ENCODE data around the gene UGGT2.

The UGGT2 gene

DNA sequence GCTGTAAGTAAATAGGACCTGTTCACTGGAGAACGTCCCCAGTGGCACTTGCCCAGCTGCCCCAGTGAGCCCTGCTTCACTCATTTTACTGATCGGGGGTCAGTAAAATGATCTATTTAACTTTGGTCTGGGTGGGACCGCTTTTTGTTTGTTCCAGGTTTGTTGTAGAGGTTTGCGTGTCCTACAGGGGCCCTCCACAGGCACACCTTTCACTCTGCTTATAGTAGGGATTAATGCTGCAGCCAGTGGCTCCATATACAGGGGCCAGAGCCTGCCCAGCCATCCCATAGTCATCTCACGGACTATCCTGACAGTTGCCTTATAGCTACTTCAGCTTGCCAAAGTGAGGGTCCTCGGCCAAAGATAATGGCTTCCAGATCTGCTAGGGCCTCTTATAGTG is 272.2 kb downstream of the UGGT2 start:
- TF ChIP-seq, protein P1, sequence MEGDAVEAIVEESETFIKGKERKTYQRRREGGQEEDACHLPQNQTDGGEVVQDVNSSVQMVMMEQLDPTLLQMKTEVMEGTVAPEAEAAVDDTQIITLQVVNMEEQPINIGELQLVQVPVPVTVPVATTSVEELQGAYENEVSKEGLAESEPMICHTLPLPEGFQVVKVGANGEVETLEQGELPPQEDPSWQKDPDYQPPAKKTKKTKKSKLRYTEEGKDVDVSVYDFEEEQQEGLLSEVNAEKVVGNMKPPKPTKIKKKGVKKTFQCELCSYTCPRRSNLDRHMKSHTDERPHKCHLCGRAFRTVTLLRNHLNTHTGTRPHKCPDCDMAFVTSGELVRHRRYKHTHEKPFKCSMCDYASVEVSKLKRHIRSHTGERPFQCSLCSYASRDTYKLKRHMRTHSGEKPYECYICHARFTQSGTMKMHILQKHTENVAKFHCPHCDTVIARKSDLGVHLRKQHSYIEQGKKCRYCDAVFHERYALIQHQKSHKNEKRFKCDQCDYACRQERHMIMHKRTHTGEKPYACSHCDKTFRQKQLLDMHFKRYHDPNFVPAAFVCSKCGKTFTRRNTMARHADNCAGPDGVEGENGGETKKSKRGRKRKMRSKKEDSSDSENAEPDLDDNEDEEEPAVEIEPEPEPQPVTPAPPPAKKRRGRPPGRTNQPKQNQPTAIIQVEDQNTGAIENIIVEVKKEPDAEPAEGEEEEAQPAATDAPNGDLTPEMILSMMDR (IDR thresholded peaks at IDR 0.05): no peak

DNA sequence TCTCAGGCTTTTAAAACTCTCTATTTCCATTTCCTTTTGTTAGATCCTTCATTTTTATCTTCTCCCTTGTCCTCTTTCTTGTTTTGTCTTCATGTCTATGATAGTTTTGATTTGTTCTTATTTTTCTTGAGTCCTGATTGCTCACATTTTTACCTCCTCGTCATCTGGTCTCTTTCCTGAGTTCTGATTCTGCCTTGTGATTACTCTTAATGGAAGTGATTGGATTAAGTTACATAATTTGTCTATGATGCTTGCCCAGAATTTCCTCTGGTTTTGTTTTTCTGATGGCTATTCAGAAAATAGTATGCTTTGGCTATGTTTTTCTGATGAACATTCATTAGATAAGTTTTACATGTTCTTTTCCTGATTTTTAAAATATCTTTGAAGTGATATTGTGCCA is 273.7 kb downstream of the UGGT2 start:
- TF ChIP-seq, protein P1 (IDR thresholded peaks at IDR 0.05): no peak

DNA sequence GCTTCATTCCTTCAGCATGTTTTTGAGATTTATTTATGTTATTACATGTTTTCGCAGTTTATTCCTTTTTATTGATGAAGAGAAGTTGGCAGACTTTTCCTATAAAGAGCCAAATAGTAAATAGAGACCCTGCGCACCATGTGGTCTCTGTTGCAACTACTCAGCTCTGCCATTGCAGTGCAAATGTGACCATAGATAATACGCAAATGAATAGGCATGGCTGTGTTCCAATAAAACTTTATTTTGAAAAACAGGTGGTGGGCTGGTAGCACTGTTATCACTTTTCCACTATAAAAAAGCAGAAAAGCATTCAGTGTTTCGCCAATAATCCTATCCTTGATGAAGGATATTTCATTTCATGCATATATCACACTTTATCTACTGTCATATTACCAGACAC is 281.3 kb downstream of the UGGT2 start:
- TF ChIP-seq, protein P1 (IDR thresholded peaks at IDR 0.05): no peak

GRCh38 chr13:95763601-95764000 is 289.6 kb downstream of the UGGT2 start:
- TF ChIP-seq, protein P1 (IDR thresholded peaks at IDR 0.05): no peak

DNA sequence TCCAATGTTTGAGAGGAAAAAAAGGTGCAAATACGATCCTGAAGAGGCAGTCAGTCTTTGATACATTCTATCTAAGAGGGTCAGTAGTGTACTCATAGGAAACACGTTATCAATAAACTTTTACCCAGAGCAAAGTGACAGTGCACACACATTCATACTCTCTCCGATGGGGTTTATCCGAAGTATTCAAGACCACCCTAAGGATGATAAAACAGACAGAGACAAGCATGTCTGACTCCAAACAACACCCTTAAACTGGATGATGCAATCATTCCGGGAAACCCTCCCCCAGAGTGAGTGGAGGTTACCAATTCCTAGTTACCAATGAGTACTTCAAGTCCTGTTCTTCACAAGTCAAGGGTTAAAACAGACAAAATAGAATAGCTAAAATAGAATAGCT is 297.1 kb downstream of the UGGT2 start:
- TF ChIP-seq, protein P1 (IDR thresholded peaks at IDR 0.05): no peak

- TF ChIP-seq, protein P1 (IDR thresholded peaks at IDR 0.05): no peak
Observed at GRCh38 chr13:95754069-95754468, 299.1 kb downstream of the UGGT2 start.

DNA sequence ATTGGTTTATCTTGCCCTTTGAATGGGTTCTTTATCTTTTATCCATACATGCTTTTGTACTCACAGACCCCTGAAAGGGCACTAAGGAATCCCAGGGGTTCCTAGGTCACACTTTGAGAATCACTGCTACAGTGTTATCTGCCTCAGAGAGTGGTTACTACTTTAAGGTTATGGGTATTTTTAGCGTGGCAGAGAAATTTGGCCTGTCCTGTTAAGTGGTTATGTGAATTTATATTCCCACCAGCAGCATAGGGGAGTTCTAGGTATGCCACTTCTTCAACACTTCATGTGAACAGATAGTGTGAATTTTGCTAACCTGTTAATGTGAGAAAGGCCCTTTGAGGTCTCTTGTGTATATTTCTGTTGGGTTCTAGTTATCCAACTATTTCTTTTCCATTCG is 300.5 kb downstream of the UGGT2 start:
- TF ChIP-seq, protein P1 (IDR thresholded peaks at IDR 0.05): no peak
